ENCODE data around the gene TAL1. TPM values are rescaled to one million over a fixed set of nuclear protein-coding genes. Genes with fewer than 3 reads are reported as not detected.

The TAL1 gene
- total RNA-seq, 4 donors from 2014 or later = 3.4 to 20.5 (median 4.6) TPM

DNA sequence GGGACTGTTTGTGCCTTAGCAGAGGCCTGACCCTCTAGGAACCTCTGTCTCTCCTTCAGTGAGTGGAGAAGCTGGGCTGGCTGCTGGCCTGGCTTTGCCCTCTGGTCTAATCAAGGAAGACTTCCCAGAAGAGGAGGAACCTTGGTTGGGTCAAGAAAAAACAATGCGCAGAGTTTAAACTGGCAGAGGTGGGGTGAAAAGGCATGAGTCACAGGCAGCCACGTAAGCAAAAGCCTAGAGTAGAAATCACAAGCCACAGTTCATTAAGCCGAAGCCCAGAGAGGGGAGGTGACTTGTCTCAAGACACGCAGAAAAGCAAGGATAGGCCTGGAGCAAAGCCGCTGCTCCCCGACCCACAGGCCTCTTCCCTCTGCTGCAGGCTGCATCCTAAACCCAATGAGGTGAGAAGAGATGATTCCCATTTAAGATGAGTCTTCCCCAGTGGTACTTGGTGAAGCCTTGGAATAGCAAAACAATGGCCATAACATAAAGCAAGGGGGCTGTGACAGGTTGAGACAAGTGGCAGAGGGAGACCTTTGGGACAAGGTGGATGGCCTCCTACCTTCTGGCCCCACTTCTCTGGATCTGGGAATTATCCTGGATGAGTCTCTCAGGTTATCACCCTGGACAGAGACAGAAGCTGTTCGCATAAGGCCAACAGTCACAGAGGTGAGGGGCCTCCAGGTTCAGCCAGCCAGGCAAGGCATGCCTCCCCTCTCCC, 49.9 kb downstream of the TAL1 start:
- TF ChIP-seq, protein P1, sequence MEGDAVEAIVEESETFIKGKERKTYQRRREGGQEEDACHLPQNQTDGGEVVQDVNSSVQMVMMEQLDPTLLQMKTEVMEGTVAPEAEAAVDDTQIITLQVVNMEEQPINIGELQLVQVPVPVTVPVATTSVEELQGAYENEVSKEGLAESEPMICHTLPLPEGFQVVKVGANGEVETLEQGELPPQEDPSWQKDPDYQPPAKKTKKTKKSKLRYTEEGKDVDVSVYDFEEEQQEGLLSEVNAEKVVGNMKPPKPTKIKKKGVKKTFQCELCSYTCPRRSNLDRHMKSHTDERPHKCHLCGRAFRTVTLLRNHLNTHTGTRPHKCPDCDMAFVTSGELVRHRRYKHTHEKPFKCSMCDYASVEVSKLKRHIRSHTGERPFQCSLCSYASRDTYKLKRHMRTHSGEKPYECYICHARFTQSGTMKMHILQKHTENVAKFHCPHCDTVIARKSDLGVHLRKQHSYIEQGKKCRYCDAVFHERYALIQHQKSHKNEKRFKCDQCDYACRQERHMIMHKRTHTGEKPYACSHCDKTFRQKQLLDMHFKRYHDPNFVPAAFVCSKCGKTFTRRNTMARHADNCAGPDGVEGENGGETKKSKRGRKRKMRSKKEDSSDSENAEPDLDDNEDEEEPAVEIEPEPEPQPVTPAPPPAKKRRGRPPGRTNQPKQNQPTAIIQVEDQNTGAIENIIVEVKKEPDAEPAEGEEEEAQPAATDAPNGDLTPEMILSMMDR (IDR thresholded peaks at IDR 0.05; ENCODE audit: low read depth) = no peak

DNA sequence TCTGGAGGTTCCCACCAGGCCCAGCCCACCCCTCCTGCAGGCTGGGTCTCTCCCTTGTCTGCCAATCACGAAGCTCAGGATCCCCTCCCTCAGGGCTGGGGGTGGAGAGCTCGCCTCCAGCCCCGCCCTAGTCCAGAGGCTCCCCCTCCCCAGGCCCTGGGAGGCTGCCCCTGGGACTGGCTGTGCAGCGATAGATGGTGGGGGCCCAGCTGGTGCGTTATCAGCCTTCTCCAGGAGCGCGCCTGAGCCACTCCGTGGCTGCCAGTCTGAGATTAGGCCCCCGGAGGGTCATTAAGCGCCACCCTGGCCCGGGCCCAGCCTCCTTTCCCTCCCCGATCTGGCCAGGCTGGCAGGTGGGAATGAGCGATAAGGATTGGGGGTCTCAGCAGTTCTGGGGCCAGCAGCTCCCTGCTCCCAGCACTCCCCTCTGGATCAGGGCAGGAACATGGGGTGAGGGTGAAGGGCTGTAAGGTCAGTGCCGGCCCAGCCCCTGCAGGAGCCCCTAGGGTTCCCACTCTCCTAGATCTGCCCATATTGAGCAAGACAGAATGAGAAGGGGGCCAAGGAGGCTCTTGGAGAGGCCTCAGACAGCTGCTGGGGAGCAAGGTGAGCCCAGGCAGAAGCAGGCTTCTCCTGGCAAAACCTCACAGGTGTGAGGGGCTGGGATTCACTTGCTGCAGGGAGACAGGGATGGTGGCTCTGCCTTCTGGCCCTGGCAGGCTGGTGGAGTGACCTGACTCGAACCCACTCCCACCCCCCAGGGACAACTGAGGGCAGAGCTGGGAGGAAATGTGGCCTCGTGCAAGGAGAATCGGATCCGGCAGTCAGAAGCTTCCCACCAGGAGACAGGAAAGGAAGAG, 50.7 kb downstream of the TAL1 start:
- TF ChIP-seq, protein P1 (IDR thresholded peaks at IDR 0.05; ENCODE audit: low read depth) = no peak

DNA sequence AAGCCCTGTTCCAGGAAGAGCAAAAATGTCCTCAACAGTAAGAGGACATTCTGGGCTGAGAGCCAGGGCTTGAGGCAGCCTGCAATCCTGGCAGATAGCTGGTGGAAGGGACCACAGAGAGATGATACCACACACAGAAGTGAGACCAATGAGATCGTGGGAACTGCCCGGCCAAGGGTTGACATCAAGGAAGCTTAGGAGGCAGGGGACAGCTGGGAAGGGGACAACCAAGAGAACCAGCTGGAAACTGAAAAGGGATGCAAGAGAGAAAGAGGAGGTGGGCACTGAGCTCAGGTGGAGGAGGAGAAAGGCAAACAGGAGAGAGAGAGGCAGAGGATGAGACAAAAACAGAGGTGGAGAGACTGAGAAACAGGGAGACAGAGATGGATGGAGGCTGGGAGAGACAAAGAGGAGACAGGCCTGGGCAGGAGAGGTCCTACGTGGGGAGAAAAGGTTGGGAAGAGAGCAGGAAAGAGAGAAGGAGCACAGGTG, 51.4 kb downstream of the TAL1 start:
- TF ChIP-seq, protein P1 (IDR thresholded peaks at IDR 0.05; ENCODE audit: low read depth) = no peak

DNA sequence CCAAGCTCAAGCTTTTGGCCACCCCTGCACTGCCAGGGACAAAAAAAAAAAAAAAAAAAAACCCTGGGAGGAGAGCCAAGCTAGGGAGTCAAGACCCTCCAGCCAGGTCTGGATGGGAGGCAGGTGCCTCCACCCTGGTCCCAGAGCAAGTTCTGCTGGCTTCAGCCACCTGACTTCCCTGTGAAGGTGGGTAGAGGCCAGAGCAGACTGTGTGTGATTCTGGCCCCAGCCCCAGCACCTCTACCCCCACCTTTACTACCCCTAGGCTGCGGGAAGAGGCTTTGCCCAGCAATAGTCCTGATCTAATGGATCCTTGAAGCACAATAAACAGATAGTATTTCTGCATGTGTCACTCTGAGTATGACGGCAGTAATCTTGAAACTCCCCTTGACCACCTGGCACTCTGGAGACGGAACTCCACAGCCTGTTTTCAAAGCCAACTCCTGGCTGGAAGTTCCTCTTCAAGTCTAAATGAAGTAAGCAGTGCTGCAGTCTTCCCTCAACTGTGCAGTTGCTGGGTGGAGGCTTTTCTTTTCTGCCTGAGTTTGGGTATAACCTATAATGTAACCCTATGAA, 51.9 kb downstream of the TAL1 start:
- TF ChIP-seq, protein P1 (IDR thresholded peaks at IDR 0.05; ENCODE audit: low read depth) = no peak

DNA sequence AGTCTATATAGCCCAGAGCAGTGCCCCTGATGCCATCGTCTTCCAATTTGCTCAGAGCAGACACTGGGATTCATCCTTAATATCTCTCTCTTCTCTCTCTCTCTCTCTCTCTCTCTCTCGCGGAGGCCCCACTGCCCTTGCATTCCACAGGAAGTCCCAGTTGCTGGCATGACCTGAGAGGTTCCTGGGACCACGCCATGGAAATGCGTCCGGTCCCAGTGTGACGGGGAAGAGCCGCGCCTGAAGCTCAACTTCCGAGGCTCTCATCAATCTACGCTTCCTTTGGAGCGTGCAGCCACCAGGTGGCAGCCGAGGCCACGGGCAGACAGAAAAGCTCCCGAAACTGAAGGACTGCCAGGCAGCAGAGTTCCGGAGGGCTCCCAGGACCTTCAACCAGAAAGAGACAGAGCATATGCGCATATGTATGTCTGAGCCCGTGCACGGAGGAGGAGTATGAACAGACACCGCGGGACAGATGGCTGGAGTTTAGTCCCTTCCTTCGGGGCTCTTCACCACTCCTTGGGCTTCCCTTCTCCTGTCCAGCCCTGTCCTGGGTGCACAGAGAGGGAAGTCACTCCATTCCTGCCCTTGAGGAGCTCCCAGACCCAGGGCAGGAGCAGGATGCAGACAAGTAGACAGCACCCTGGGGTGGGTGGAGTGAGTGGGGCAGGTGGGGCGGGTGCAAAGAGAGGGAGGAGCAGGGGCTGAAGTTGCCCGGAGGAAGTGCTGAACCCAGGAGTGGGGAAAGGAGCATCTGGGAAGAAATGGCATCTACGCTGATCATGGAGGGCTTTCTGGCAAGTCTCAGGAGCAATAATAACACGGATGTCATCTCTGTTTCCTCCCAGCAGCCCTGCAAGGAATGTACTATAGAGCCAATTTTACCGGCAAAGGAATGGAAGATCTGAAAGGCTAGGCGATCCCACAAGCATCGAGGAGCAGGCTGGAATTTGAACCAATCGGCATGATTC, 52.7 kb downstream of the TAL1 start:
- TF ChIP-seq, protein P1 (IDR thresholded peaks at IDR 0.05; ENCODE audit: low read depth) = no peak

DNA sequence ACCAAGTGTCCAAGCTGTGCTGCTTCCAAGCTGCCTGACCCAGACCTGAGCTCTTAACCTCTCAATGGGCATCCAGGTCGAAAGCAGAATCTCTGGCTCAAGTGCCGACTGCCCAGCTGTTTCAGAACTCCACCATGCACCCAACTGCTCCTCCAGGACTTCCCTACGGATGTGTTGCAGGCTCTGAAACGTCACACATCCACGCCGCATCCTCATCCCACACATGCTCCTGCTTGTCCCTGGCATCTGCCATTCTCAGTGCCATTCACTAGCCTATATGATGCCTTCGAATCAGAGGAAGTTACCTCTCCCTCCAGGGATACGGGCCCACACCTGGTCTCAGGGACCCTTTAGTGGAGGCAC, 53.4 kb downstream of the TAL1 start:
- TF ChIP-seq, protein P1 (IDR thresholded peaks at IDR 0.05; ENCODE audit: low read depth) = no peak

Data from subcutaneous adipose tissue (tissue), 4 donors.